ENCODE data around the gene PIBF1. TPM values are rescaled to one million over a fixed set of nuclear protein-coding genes. Genes with fewer than 3 reads are reported as not detected.

PIBF1 gene
- total RNA-seq, 1 donor from 2014 or later, result 32.5 TPM

- no peak for DNase-seq (ENCODE audit: extremely low spot score, unreplicated experiment)
- H3K36me3 Mint-ChIP-seq, result no peaks in the 10 kb centered on the region
- TF ChIP-seq CTCF (conservative IDR thresholded peaks at IDR 0.05), result no peak
- no peaks in the 10 kb centered on the region for H3K27me3 Mint-ChIP-seq
- H3K4me1 Mint-ChIP-seq (ENCODE audit: unreplicated experiment), result peaks cover 6% of the 10 kb centered on the region
- H3K27ac Mint-ChIP-seq, result no peak overlapping the region
- H3K9me3 Mint-ChIP-seq, result peaks cover 4% of the 10 kb centered on the region
- H3K4me3 Mint-ChIP-seq, result no peak overlapping the region
Measured at GRCh38 chr13:73035660-73036059, 253.7 kb downstream of the PIBF1 start.

GRCh38 chr13:73036566-73036965 lies 254.6 kb downstream of the PIBF1 start:
- H3K9me3 Mint-ChIP-seq, result peaks cover 4% of the 10 kb centered on the region
- H3K4me3 Mint-ChIP-seq, result no peak overlapping the region
- no peaks in the 10 kb centered on the region for H3K36me3 Mint-ChIP-seq
- H3K27me3 Mint-ChIP-seq, result no peaks in the 10 kb centered on the region
- peaks cover 10% of the 10 kb centered on the region for H3K4me1 Mint-ChIP-seq (ENCODE audit: unreplicated experiment)
- H3K27ac Mint-ChIP-seq, result no peak overlapping the region
- DNase-seq (ENCODE audit: extremely low spot score, unreplicated experiment), result no peak
- TF ChIP-seq CTCF (conservative IDR thresholded peaks at IDR 0.05), result no peak

GRCh38 chr13:73038064-73038463 lies 256.1 kb downstream of the PIBF1 start:
- no peak for DNase-seq (ENCODE audit: extremely low spot score, unreplicated experiment)
- Mint-ChIP-seq H3K36me3 (no peaks in the 10 kb centered on the region), H3K27ac (no peak overlapping the region), H3K4me3 (no peak overlapping the region), H3K9me3 (peaks cover 4% of the 10 kb centered on the region), H3K4me1 (ENCODE audit: unreplicated experiment) (peaks cover 10% of the 10 kb centered on the region), H3K27me3 (no peaks in the 10 kb centered on the region)
- no peak for TF ChIP-seq CTCF (conservative IDR thresholded peaks at IDR 0.05)

GRCh38 chr13:73039201-73040108 lies 257.5 kb downstream of the PIBF1 start:
- H3K27ac Mint-ChIP-seq, result no peak overlapping the region
- DNase-seq (ENCODE audit: extremely low spot score, unreplicated experiment), result no peak
- no peaks in the 10 kb centered on the region for H3K36me3 Mint-ChIP-seq
- H3K4me3 Mint-ChIP-seq, result no peak overlapping the region
- no peak for TF ChIP-seq CTCF (conservative IDR thresholded peaks at IDR 0.05)
- H3K9me3 Mint-ChIP-seq, result peaks cover 4% of the 10 kb centered on the region
- H3K4me1 Mint-ChIP-seq (ENCODE audit: unreplicated experiment), result peaks cover 10% of the 10 kb centered on the region
- no peaks in the 10 kb centered on the region for H3K27me3 Mint-ChIP-seq

- Mint-ChIP-seq H3K27me3 (no peaks in the 10 kb centered on the region), H3K36me3 (no peaks in the 10 kb centered on the region), H3K27ac (peak overlapping the region; percentile 52), H3K9me3 (no peaks in the 10 kb centered on the region), H3K4me1 (ENCODE audit: unreplicated experiment) (peaks cover 10% of the 10 kb centered on the region), H3K4me3 (no peak overlapping the region)
- DNase-seq (ENCODE audit: extremely low spot score, unreplicated experiment), result no peak
- no peak for TF ChIP-seq CTCF (conservative IDR thresholded peaks at IDR 0.05)
Measured at GRCh38 chr13:73040484-73040883, 258.6 kb downstream of the PIBF1 start.

Data from type B pancreatic cell (in vitro differentiated cells).